Inflammatory macrophage (primary cell): ENCODE measurements around the gene MAST4.

Source experiments
- DNase-seq, 2 donors: peaks; one replicate each; pipeline ENCODE4 v3.0.0-alpha.2; 2020 to 2022

MAST4 gene

GRCh38 chr5:67051164-67051563, 455.0 kb downstream of the MAST4 start:
- DNase-seq: no peak

GRCh38 chr5:67052034-67052433, 455.8 kb downstream of the MAST4 start:
- no peak for DNase-seq

- no peak for DNase-seq
These were observed 457.0 kb downstream of the MAST4 start for GRCh38 chr5:67053229-67053628.

GRCh38 chr5:67058998-67059743, 463.0 kb downstream of the MAST4 start:
- no peak for DNase-seq

GRCh38 chr5:67059744-67060490, 463.7 kb downstream of the MAST4 start:
- DNase-seq: no peak

- DNase-seq: no peak
These were observed 465.3 kb downstream of the MAST4 start for GRCh38 chr5:67061511-67061910.

- DNase-seq: no peak
These were observed 466.9 kb downstream of the MAST4 start for GRCh38 chr5:67063055-67063454.

- no peak for DNase-seq
These were observed 467.6 kb downstream of the MAST4 start for GRCh38 chr5:67063791-67064190.

GRCh38 chr5:67065237-67065636, 469.0 kb downstream of the MAST4 start:
- DNase-seq: no peak

GRCh38 chr5:67065696-67066095, 469.5 kb downstream of the MAST4 start:
- no peak for DNase-seq

GRCh38 chr5:67066815-67067214, 470.6 kb downstream of the MAST4 start:
- peak; percentile 10 to 11 for DNase-seq

GRCh38 chr5:67073045-67073680, 477.0 kb downstream of the MAST4 start:
- DNase-seq: no peak

- no peak for DNase-seq
These were observed 481.1 kb downstream of the MAST4 start for GRCh38 chr5:67077296-67077695.

- DNase-seq: peak in 1 of 2 donors; percentile 50
These were observed 485.1 kb downstream of the MAST4 start for GRCh38 chr5:67081261-67081660.

- DNase-seq: no peak
These were observed 486.7 kb downstream of the MAST4 start for GRCh38 chr5:67082941-67083340.

GRCh38 chr5:67085616-67086015, 489.4 kb downstream of the MAST4 start:
- no peak for DNase-seq

GRCh38 chr5:67089200-67089725, 493.1 kb downstream of the MAST4 start:
- no peak for DNase-seq

- DNase-seq: no peak
These were observed 493.8 kb downstream of the MAST4 start for GRCh38 chr5:67090040-67090439.

GRCh38 chr5:67090593-67090992, 494.4 kb downstream of the MAST4 start:
- DNase-seq: no peak

- no peak for DNase-seq
These were observed 496.3 kb downstream of the MAST4 start for GRCh38 chr5:67092535-67092934.

GRCh38 chr5:67093279-67093678, 497.1 kb downstream of the MAST4 start:
- no peak for DNase-seq

- no peak for DNase-seq
These were observed 498.5 kb downstream of the MAST4 start for GRCh38 chr5:67094476-67095300.
